HG03139 (cell line): ENCODE measurements around the gene TCF7L2.

Experiments used
- ATAC-seq: cut with Tn5 transposase; IDR thresholded peaks from one replicate; pipeline ENCODE4 v1.9.1; 2021; ENCODE audit not compliant: unreplicated experiment

TCF7L2 gene

DNA sequence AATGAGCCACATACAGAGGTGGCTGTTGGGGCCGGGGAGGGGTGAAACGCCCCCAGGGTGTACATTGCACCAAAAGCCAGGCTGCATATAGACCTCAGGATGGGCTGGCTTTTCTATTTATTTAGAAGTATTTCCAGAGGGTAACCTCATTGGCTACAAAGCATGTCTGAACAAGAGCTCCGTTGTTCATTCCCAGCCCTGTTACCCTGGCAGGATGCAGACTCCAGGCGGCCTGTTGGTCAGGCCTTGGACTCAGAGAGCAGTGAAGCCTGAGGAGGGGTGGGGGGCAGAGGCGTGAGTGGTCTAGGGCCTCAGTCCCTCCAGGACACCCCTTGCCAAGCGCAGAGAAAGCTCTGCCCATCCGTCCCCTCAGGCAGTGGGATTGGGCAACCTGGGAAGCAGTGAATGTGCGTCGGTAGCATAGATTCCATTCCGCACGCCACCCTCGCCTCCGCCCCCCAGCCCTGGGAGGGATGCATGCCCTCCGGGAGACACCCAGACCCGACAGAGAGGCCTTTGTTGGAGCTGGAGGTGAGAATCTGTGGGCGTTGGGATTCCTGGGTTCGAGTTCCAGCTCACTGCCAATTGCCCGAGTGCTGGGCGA lies 41.9 kb downstream of the TCF7L2 start:
- ATAC-seq = no peak

DNA sequence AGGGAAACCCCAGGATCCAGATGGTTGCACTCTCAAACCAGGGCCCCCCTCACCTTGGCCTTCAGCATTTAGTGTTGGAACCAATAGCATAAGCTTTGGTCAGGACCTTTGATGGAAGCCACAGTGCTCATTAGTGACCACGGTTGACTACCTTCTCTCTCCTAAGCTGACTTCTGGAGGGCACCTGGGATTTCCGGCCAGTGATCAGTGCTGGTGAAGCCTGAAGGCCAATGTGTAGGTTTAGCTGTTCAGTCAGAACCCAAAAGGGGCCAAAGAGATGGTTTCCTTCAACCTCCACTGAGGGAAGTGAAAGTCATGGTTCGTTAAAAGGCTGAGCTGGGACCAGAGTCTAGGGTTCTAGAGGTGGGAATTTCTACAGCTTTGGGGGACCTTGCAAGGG lies 46.4 kb downstream of the TCF7L2 start:
- ATAC-seq = no peak

DNA sequence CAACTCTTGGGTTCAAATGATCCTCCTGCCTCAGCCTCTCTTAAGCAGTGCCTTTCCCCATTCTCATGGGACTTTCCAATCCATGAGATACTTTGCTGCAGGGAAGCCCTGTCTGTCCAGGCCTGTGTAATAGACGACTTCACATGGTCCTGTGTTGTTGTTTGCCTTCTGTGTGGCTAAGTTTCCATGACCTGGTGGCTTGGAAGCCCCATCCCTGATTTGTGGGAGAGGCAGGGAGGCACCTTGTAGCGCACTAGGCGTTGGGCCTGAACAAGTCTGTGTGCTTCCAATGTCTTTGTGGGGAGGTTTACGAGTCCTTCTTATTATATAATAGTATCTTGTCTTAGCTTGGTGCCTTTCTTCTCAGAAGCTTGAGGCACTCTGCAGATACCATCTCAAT lies 49.1 kb downstream of the TCF7L2 start:
- ATAC-seq = no peak

DNA sequence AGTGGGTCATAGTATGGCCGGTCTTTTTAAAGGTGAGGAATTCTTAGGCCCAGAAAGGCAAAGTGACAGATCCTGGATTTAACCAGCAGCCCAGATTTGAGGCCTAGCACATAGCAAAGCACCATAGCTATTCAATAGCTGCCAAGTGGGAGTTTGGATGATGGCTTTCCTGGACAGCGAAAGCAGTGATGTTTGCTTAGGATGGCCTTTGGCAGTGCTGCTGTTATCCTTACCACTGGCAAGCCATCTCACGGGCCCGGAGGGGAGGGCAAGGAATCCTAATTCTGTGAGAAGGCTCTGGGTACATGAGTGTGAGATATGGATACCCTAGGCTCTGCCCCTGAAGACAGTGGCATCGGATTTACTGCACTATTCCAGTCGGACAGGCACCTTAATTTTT lies 50.4 kb downstream of the TCF7L2 start:
- no peak for ATAC-seq

DNA sequence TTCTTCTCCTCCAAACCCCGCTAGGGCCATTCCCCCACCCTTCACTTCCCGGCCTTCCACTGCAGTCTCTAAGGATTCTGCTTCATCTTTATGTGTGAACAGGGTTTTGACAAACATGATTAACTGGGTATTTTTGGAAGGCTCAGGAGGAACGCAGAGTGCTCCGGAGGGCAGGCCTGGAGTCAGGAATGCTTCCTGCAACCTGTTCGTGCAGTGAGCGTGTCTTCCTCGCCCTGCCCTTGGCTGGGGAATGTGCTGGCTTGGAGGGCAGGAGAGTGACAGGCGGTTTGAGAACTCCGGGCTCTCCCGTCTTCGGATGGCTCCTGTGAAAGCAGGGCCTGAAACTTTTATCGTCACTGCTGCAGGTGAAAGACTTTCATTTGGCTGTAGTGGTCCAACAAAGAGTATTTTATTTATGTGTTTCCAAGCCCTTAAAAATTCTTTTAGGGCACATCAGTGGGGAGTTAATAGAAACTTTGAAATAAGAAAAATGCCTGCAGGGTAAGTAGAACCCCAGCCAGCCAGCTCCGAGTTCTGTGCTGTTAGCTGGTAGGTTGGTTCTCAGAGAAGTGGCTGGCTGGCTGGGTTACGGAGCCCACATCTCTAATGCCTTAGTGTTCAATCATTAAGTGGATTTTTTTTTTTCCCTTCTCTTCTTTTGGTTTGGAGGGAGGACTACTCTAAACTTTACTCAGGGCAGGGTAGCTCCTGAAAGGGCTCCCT lies 51.0 kb downstream of the TCF7L2 start:
- no peak for ATAC-seq

DNA sequence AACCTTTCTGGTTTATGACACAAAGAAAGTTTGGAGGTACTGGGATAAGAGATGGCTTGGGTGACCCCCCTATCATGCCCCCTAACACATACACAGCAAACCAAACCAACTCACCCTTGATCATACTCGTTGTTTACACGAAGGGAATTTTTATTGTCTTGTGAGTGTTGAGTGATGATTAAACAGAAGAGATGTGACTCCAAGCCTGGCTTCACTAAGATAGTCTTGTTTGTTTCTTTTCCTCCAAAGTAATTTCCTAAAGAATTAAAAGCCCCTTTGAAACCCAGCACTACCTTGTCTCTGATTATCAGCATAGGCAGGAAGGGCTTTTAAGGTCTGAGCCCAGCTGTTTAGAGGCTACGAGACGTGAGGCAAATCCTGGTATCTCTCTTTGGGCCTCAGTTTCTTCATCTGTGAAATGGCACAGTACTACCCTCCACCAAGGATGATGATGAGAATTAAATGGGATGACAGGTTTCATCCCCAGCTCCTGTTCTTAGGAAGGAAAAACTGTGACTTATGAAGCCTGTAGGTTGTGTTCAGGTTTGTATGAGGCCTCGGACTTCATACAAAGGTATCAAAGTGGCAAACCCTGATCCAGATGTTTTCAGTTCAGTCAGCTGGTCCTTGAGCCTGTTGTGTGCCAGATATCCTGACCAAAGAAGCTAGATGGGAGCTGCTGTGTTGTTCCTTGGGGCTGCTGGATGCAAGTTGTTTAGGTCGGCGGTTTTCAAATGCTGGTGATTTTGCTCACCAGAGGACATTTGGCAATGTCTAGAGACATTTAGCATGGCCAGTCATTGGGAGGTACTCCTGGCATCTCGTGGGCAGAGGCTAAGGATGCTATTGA lies 51.8 kb downstream of the TCF7L2 start:
- ATAC-seq = no peak

DNA sequence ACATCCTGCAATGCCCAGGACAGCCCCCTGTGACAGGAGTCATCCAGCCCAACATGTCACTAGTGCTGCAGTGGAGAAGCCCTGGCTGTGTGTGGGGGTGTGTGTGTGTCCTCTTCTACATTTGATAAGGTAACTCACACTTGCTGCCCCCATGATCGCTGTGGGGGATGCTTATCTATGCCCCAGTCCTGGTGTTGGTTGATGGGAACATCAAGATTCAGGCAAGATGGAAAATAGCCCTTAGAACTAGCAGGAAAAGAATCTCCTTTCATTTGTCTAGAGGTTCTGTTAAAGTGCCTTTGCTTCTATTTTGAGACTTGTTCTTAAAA lies 52.4 kb downstream of the TCF7L2 start:
- ATAC-seq = no peak

DNA sequence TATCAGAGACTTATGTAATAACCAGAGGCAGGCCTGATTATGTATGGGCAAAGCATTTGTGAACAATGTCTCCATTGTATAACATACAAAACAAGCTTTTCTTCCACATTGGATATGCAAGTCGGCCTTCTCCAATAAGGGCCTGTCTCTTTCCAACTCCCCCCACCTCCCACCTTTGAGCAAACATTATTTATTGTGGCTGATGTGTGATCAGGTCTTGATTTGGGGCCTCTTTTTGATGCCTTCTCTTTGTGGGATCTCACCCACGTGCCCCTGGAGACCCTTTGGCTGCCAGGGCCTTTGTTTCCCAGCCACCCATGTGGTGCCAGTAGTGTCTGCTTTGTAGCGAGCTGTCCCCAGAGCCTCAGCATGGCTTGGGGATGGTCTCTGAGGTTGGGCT lies 53.0 kb downstream of the TCF7L2 start:
- ATAC-seq = no peak

DNA sequence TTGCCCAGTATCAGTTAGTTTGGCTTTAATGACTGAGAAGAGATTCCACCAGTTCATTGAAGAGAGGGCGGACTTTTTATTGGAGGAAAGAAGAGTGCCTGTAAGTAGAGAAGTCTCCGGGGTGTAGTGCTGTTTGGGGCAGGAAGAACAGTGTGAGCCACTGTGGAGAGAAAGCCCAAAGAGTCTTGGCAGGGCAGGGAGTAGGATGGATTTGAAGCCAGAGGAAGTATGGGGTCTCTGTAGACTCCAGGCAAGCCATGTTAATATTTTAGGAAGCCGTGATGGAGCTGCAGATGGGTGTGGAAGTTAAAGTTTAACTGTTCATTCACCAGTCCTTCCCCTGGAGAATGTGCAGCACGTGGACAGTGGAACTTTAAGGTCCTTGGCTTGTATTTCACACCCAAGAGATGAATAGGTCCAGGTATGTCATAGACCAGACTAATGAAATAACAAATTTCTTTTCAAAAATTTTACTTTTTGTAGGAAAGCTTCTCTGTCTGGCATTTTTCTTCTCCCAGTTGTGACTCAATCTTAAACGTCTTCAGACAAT lies 54.1 kb downstream of the TCF7L2 start:
- no peak for ATAC-seq

DNA sequence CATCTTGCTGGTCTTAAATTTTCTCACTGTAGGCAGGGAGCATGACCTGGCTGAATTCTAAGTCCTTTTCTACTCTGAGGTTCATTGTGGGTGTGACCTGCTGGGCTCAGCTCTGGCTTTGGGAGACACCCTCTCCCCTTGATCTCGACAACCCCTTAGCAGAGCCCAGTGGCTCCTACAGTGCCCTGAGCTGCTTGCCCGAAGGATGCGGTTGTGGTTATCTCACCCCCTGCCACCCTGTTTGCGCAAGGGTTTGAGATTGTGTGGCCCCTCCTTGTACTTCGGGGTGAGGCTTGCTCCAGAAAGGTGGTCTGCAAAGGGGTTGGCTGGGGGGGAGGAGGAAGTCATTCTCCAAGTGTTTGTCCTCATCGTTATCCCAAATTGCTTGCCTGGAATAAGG lies 55.3 kb downstream of the TCF7L2 start:
- ATAC-seq = no peak

DNA sequence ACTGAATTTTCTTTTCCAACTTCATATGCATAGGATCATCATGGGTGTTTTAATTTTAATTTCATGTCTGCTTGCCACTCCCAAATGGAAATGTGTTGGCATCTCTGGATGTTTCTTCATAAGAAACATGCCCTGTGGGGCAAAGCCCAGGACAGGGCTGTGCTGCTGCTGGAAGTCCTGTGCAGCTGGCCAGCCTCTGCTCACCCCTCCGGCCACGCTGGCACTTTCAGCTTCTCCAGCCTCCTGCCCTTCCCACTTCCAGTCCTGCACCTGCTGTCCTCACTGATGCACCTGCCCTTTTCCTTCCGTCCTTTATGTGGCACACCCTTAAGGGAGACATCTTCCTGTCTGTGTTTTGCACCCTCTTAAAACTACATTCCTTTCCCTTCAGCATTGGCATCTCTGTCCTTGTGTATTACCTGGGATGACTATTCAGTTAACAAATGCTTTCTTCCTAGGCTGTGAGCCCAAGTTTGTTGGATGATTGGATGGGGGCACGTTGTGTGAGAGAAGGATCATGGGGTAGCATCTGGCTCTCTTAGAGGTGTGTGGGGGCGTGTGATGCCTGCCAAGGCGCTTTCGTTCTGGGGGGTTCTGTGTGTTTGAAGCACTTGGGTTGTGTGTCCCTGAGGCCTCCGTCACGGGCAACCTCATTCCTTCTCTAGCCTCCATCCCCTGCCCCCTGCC lies 56.8 kb downstream of the TCF7L2 start:
- ATAC-seq = no peak

DNA sequence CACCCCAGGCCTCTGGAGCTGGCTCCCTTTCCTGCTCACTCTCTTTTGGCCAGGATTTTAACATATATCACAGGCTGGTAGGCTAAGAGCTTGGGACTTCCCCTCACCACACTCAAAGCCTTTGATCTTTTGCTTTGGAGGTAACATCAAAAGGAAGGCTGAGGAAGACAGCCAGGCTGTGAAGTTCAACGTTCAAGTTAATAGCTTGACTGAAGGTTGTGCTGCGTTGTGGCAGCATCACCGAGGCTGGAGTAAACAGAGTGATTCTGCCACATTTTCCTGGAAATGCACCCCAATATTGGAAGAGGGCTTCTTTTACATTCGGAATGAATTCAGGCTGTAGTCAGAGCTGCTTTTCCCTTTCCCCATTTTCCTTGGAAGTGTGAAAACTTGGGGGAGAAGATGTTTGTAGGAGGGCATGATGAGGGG lies 57.3 kb downstream of the TCF7L2 start:
- ATAC-seq = no peak

DNA sequence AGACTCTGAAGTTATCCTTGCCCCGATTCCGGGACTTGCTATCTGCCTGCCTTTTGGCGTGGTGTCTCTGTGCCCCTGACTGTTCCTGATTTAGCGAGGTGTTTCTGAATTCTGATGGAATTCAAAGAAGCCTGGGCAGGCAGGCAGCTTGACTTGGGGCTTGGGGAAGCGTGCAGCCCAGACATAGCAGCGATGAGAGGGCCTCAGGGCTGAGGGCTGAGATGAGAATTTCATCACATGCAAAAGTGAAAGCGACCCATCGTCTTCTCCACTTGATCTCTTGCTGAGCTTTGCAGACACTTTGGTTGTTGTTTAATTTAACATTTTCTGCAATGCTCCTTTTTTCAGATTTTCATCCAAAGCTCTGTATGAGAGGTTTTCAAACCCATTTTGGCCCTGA lies 57.8 kb downstream of the TCF7L2 start:
- ATAC-seq = no peak

DNA sequence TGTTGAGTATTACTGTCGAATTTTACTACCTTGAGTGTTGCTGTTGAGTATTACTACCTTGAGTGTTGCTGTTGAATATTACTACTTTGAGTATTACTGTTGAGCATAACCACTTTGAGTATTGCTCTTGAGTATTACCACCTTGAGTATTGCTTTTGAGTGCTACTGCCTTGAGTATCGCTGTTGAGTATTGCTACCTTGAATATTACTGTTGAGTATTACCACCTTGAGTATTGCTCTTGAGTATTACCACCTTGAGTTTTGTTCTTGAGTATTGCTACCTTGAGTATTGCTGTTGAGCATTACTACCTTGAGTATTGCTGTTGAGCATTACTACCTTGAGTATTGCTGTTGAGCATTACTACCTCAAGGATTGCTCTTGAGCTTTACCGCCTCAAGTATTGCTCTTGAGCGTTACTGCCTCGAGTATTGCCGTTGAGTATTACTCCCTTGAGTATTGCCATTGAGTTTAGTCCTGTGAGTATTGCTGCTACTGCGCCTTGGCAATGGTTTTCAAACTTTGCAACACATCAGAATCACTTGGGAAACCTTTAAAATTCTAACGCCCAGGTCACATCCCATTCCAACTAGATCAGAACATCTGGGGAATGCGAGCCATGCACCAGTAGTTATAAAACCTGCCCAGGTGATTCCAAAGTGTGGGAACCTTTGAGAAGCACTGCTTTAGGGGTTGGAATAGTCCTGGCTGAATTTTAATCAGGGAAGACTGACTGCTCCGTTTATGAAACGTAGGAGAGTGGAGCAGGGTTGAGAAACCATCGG lies 61.7 kb downstream of the TCF7L2 start:
- no peak for ATAC-seq

DNA sequence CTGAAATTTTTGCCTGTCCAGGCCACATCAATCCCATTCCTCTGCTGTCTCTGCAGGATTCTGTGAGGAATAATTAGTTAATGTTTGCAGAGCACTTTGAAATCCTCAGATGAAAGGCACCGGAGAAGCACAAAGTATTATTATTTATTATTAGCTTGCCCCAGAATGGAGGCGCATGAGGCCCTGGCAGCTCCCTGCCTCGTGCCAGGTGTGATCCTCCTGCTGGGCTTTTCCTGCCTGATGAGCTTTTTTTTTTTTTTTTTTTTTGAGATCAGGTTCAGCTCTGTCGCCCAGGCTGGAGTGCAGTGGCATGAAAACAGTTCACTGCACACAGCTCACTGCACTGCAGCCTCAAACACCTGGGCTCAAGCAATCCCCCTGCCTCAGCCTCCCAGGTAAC lies 65.2 kb downstream of the TCF7L2 start:
- no peak for ATAC-seq

DNA sequence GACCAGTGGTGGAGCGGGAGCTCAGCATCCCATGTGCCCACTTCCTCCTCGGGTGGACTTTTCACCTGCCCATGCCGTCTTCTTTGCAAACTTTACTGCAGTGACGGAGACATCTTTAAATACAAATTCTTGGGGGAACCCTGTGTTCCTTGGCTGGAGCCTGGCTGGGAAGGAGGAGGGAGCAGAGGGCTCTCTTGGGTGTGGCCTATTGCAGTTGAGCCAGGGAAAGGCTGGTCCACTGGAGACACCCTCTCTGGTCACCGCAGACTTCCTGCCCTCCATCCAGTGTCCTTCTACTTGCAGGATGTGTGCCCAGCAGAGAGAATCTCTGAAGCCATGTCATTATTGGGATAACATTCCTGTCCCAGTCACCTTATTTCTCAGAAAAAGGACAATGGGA lies 67.3 kb downstream of the TCF7L2 start:
- ATAC-seq = no peak

DNA sequence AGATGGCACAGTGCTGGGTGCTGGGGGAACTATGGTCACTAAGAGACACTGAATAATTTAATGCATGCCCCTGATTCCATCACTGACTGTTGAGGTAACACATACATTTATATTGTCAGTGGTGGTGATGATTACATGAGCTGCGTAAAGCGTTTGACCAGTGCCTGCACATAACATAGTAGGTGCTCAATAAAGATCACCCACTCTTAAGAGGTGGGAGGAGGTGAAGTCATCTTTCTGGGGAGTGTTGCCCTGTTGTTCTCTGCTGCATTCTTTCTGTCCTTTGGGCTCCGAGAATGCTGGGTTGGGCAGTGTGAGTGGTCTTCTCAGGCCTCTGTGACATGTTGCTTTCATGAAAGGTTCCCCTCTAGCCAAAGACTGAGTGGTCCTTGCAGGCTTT lies 68.0 kb downstream of the TCF7L2 start:
- ATAC-seq = no peak

DNA sequence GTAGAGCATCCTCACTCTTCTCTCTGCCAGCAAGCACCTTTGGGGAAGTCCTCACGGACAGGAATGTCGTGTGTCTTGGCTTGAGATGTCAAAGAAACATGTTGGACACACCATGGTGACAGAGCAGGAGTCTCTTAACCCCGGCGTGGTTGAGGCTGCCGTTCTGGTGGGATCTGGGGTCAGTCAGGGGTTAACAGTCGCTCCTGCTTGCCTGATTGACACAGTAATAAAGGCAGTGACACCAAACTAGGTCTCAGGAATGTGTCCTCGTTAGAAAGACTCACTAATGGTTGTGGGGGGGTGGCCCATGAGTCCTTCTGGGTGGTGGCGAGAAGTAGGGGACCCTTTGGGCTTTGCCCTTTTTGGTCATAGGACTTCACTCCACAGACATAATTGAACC lies 69.0 kb downstream of the TCF7L2 start:
- ATAC-seq = no peak

DNA sequence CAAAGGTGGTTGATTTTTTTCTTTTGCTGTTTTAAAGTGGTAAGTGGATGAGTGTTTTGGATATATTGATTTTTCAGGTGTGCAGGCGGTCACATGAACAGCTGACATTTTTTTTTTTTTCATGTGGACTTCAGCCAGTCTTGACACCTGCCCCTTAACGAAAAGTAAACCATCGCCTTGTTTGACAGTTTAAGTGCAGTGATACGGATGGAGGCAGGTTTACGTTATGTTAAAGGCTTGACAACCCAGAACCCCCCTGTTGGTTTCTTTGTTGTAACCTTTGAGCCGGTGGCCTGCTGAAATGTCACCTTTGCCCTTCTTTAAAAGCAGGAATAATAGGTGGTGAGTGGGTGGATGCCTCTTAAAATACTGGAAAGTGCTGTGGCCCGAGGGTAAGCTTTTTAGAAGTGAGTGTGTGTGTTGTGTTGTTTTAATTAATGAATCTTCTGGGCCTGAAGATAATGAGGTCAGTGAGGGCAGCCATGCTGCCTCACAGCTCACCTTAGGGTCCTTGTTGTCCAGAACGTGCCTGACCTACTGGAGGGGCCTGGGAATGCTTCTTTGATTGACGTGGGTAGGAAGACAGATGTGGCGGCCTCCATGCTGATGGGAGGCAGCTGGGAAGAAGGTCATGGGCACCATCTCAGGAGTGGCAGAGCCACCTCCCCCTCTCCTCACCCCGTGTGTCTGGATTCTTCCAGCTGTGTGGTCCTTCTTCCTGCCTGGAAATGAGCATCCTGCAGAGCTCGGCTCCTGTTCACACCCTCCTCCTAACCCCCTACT lies 69.8 kb downstream of the TCF7L2 start:
- ATAC-seq = no peak

DNA sequence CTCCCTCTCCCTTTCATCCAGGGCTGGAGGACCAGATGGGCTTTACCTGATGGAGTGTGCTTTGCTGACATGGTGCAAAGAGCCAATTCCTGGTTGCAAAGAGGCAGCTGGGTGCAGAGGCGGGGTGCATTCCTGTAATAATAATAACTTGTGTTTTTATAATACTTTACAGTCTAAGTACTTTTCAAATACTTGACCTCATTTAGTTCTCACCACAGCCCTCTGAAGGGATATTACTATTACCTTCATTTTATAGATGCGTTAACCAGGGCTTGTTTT lies 70.4 kb downstream of the TCF7L2 start:
- no peak for ATAC-seq
